GM23248 (cell line): Measurements from ENCODE around the gene DYNC1H1.

Experiments
- EZH2 ChIP-seq: fragments of 200-600 bp; sonication (generic); IDR thresholded peaks from 2 replicates; pipeline ENCODE4 v1.6.1; 2018; ENCODE audit warnings: antibody characterized with exemption, mild to moderate bottlenecking; ENCODE audit not compliant: insufficient read depth, poor library complexity, severe bottlenecking
- EZH2phosphoT487 ChIP-seq: fragments of 200-600 bp; sonication (generic); IDR thresholded peaks from 2 replicates; pipeline ENCODE4 v1.6.1; 2018; ENCODE audit warnings: antibody characterized with exemption, moderate library complexity, mild to moderate bottlenecking, low read depth; ENCODE audit not compliant: insufficient read depth

DNA sequence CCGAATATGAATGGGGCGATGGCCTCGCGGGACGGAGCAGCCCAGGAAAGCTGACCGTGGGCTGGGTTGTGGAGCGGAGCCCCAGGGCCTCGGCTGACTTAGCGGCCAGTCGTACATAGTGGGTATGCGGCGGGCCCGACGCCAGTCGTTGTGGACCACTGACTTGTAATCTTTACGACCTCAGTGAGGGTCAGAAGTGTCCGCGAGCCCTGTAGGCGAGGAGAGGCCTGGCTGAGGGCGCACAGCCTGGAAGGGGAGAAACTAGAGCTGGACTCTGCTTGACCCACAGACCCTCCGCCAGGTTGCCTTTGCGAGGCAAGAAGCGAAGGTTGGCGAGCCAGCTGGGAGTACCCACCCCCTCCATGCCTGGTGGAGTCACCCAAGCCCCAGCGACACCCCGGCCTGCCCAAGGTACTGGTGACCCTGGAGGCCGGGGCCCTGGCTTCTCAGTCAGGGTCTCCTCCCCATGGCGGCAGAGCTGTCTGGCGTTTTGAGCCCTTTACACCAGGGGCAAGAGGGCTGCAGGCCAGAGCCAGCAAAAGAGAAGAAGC lies 15.6 kb upstream of the DYNC1H1 start:
- TF ChIP-seq EZH2phosphoT487 (no peak), EZH2 (no peak)
